ENCODE results near the gene MICAL1.

DNA sequence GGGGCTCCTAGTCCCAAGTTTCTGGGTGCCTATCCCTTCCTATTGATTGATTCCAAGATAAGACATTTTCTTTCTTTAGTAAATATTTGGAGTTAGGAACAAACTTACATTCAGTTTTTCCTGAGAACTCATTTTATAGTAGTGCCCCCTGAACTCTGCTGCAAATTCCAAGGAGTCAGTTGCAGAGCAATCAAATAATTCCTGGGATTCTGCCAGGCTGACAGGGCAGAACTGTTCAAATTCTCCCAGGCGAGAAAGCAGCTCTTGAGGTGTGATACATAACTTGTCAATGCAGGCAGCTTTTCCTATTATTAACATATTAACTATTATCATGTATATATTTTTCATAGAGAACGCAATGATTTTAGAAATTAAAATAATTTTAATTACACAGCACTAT, 43.4 kb upstream of the MICAL1 start:
- TF ChIP-seq POLR2A (IDR thresholded peaks at IDR 0.05) (no peak), EP300 (IDR thresholded peaks at IDR 0.05) (no peak)
- TF ChIP-seq, protein P1, sequence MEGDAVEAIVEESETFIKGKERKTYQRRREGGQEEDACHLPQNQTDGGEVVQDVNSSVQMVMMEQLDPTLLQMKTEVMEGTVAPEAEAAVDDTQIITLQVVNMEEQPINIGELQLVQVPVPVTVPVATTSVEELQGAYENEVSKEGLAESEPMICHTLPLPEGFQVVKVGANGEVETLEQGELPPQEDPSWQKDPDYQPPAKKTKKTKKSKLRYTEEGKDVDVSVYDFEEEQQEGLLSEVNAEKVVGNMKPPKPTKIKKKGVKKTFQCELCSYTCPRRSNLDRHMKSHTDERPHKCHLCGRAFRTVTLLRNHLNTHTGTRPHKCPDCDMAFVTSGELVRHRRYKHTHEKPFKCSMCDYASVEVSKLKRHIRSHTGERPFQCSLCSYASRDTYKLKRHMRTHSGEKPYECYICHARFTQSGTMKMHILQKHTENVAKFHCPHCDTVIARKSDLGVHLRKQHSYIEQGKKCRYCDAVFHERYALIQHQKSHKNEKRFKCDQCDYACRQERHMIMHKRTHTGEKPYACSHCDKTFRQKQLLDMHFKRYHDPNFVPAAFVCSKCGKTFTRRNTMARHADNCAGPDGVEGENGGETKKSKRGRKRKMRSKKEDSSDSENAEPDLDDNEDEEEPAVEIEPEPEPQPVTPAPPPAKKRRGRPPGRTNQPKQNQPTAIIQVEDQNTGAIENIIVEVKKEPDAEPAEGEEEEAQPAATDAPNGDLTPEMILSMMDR (IDR thresholded peaks at IDR 0.05) = no peak

Data from tibial nerve (tissue), 4 donors.